Upper lobe of right lung (tissue), 1 donor: ENCODE measurements around the gene TAOK1. TPM values are rescaled to one million over a fixed set of nuclear protein-coding genes. Genes with fewer than 3 reads are reported as not detected.

ENCODE experiments used
- ATAC-seq: fragments of 200-7000 bp; cut with Tn5 transposase; one replicate; pipeline ENCODE4 v1.9.1; 2020; ENCODE audit warnings: mild to moderate bottlenecking, moderate library complexity
- DNase-seq: peaks from one replicate; pipeline ENCODE4 v3.0.0-alpha.2; 2020
- H3K27ac ChIP-seq: fragments of 200-600 bp; one replicate; pipeline ENCODE4 v1.8.0; 2022
- H3K27me3 ChIP-seq: fragments of 200-600 bp; one replicate; pipeline ENCODE4 v1.8.0; 2022; ENCODE audit warnings: mild to moderate bottlenecking
- H3K36me3 ChIP-seq: fragments of 200-600 bp; one replicate; pipeline ENCODE4 v1.8.0; 2022
- H3K4me1 ChIP-seq: fragments of 200-600 bp; one replicate; pipeline ENCODE4 v1.8.0; 2022
- H3K4me3 ChIP-seq: fragments of 200-600 bp; one replicate; pipeline ENCODE4 v1.8.0; 2022; ENCODE audit warnings: mild to moderate bottlenecking
- H3K9me3 ChIP-seq: fragments of 200-600 bp; one replicate; pipeline ENCODE4 v1.8.0; 2022
- CTCF ChIP-seq: fragments of 200-600 bp; IDR thresholded peaks from one replicate; pipeline ENCODE4 v1.8.0; 2022; ENCODE audit warnings: antibody characterized with exemption
- intact Hi-C: fragments of 100-400 bp; cut with DNase I; formaldehyde crosslinking; loops from one replicate; pipeline ENCODE4 v1.11.0; 2022
- total RNA-seq: library from RNA; stranded (reverse); fragmentation: NEBNext Ultra II Directional; extraction: Animal tissue kit (Norgen Biotek cat#: 25700); gene quantifications from one replicate; pipeline ENCODE4 v1.2.1, GENCODE V29; 2021
- donor health status: DM: no; HTN: yes; CAD: no; lungs with severe emphysema.

Gene TAOK1
- total RNA-seq, 1 donor from 2014 or later = 60.2 TPM

- Histone ChIP-seq H3K27ac (no peak overlapping the region), H3K36me3 (peaks cover 68% of the 10 kb centered on the region), H3K9me3 (no peaks in the 10 kb centered on the region), H3K4me1 (peaks cover 8% of the 10 kb centered on the region), H3K27me3 (no peaks in the 10 kb centered on the region), H3K4me3 (no peak overlapping the region)
- ATAC-seq (no peak), DNase-seq (no peak)
- intact Hi-C loops = no loop called here
- TF ChIP-seq CTCF = no peak
Measured at GRCh38 chr17:29577385-29578211, 187.4 kb downstream of the TAOK1 start.

GRCh38 chr17:29578626-29579485 is 188.7 kb downstream of the TAOK1 start:
- Histone ChIP-seq H3K27ac (no peak overlapping the region), H3K36me3 (peaks cover 69% of the 10 kb centered on the region)

GRCh38 chr17:29579866-29580771 is 190.0 kb downstream of the TAOK1 start:
- intact Hi-C loops = no loop called here
- H3K9me3 ChIP-seq = no peaks in the 10 kb centered on the region
- H3K27me3 ChIP-seq = no peaks in the 10 kb centered on the region
- peak; percentile 94 for TF ChIP-seq CTCF
- DNase-seq = peak; percentile 92
- peak; percentile 91 for ATAC-seq
- H3K36me3 ChIP-seq = peaks cover 57% of the 10 kb centered on the region
- peaks cover 10% of the 10 kb centered on the region for H3K4me1 ChIP-seq
- H3K4me3 ChIP-seq = no peak overlapping the region
- no peak overlapping the region for H3K27ac ChIP-seq

More at GRCh38 chr17:29578626-29579485, 188.7 kb downstream of the TAOK1 start:
- Histone ChIP-seq H3K27me3 (no peaks in the 10 kb centered on the region), H3K4me1 (peaks cover 5% of the 10 kb centered on the region), H3K9me3 (no peaks in the 10 kb centered on the region), H3K4me3 (no peak overlapping the region)
- no peak for DNase-seq
- no peak for TF ChIP-seq CTCF
- intact Hi-C loops = no loop called here
- no peak for ATAC-seq

- no peak for DNase-seq
- no peak for ATAC-seq
- no peaks in the 10 kb centered on the region for H3K9me3 ChIP-seq
- intact Hi-C loops = no loop called here
- TF ChIP-seq CTCF = no peak
- no peak overlapping the region for H3K4me3 ChIP-seq
- no peak overlapping the region for H3K27ac ChIP-seq
- H3K4me1 ChIP-seq = peaks cover 15% of the 10 kb centered on the region
- H3K27me3 ChIP-seq = no peaks in the 10 kb centered on the region
- peaks cover 41% of the 10 kb centered on the region for H3K36me3 ChIP-seq
Measured at GRCh38 chr17:29581583-29582253, 191.6 kb downstream of the TAOK1 start.

- Histone ChIP-seq H3K27me3 (no peaks in the 10 kb centered on the region), H3K4me3 (no peak overlapping the region), H3K9me3 (no peaks in the 10 kb centered on the region), H3K27ac (no peak overlapping the region), H3K36me3 (peaks cover 35% of the 10 kb centered on the region), H3K4me1 (peaks cover 19% of the 10 kb centered on the region)
- no peak for DNase-seq
- no peak for TF ChIP-seq CTCF
- intact Hi-C loops = no loop called here
- no peak for ATAC-seq
Measured at GRCh38 chr17:29582254-29582765, 192.1 kb downstream of the TAOK1 start.
